Calu3 (cell line): ENCODE results near the gene VPS8. TPM values are rescaled to one million over a fixed set of nuclear protein-coding genes. Genes with fewer than 3 reads are reported as not detected.
A peak's percentile ranks its signal among the peaks of the same experiment; 100 is the strongest.

Experiments used
- Bru-seq: library from RNA; stranded (reverse); fragments of 400-500 nt; gene quantifications from one replicate; lab custom pipeline; 2021; lab: Mats Ljungman, UMichigan
- BruChase-seq, 2 experiments: library from RNA; stranded (reverse); fragments of 400-500 nt; gene quantifications; one replicate each; lab custom pipeline; 2021; lab: Mats Ljungman, UMichigan
- BruUV-seq: library from RNA; stranded (reverse); fragments of 400-500 nt; replicated peaks from 2 replicates; lab custom pipeline; 2021; lab: Mats Ljungman, UMichigan
- CTCF ChIA-PET: fragments of 300-600 bp; sonication (Branson Sonifier 250); formaldehyde crosslinking; loops from one replicate; lab custom pipeline; 2022; ENCODE audit warnings: antibody characterized with exemption; lab: Charles Lee
- DNase-seq: peaks from one replicate; pipeline ENCODE4 v3.0.0; 2022
- H3K27ac Mint-ChIP-seq: one replicate; pipeline ENCODE4 v1.8.0; 2022; ENCODE audit warnings: mixed read lengths; ENCODE audit not compliant: unreplicated experiment
- H3K27me3 Mint-ChIP-seq: one replicate; pipeline ENCODE4 v1.8.0; 2022; ENCODE audit warnings: mixed read lengths; ENCODE audit not compliant: unreplicated experiment
- H3K36me3 Mint-ChIP-seq: one replicate; pipeline ENCODE4 v1.8.0; 2022; ENCODE audit warnings: mild to moderate bottlenecking, moderate library complexity, mixed read lengths; ENCODE audit not compliant: insufficient read depth, unreplicated experiment
- H3K4me1 Mint-ChIP-seq: one replicate; pipeline ENCODE4 v1.8.0; 2022; ENCODE audit warnings: mild to moderate bottlenecking, low read depth, mixed read lengths; ENCODE audit not compliant: unreplicated experiment
- H3K4me3 Mint-ChIP-seq: one replicate; pipeline ENCODE4 v1.8.0; 2022; ENCODE audit warnings: mild to moderate bottlenecking, low read depth, moderate library complexity, mixed read lengths; ENCODE audit not compliant: unreplicated experiment
- H3K9me3 Mint-ChIP-seq: one replicate; pipeline ENCODE4 v1.8.0; 2022; ENCODE audit warnings: low read depth, mixed read lengths; ENCODE audit not compliant: unreplicated experiment
- intact Hi-C: fragments of 100-400 bp; cut with micrococcal nuclease; formaldehyde crosslinking; loops from one replicate; pipeline ENCODE4 v1.10.0; 2022; ENCODE audit not compliant: unreplicated experiment
- long read RNA-seq: library from polyadenylated mRNA; stranded (forward); transcript quantifications from one replicate; pipeline ENCODE4 v2.0.0, GENCODE V29; 2022
- total RNA-seq: library from RNA; stranded (reverse); gene quantifications from 2 replicates; pipeline ENCODE4 v1.2.3, GENCODE V29; 2022
- TF ChIP-seq, protein P1 (sequence below): fragments of 200-600 bp; IDR thresholded peaks from one replicate; pipeline ENCODE4 v1.8.0; 2022; ENCODE audit warnings: antibody characterized with exemption; ENCODE audit not compliant: unreplicated experiment

VPS8 gene, protein sequence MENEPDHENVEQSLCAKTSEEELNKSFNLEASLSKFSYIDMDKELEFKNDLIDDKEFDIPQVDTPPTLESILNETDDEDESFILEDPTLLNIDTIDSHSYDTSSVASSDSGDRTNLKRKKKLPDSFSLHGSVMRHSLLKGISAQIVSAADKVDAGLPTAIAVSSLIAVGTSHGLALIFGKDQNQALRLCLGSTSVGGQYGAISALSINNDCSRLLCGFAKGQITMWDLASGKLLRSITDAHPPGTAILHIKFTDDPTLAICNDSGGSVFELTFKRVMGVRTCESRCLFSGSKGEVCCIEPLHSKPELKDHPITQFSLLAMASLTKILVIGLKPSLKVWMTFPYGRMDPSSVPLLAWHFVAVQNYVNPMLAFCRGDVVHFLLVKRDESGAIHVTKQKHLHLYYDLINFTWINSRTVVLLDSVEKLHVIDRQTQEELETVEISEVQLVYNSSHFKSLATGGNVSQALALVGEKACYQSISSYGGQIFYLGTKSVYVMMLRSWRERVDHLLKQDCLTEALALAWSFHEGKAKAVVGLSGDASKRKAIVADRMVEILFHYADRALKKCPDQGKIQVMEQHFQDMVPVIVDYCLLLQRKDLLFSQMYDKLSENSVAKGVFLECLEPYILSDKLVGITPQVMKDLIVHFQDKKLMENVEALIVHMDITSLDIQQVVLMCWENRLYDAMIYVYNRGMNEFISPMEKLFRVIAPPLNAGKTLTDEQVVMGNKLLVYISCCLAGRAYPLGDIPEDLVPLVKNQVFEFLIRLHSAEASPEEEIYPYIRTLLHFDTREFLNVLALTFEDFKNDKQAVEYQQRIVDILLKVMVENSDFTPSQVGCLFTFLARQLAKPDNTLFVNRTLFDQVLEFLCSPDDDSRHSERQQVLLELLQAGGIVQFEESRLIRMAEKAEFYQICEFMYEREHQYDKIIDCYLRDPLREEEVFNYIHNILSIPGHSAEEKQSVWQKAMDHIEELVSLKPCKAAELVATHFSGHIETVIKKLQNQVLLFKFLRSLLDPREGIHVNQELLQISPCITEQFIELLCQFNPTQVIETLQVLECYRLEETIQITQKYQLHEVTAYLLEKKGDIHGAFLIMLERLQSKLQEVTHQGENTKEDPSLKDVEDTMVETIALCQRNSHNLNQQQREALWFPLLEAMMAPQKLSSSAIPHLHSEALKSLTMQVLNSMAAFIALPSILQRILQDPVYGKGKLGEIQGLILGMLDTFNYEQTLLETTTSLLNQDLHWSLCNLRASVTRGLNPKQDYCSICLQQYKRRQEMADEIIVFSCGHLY (N-terminal part only)
- 62.5 and 72.8 TPM in 2 replicates for total RNA-seq
- percentile 81 among the genes with signal in this experiment for Bru-seq, nascent RNA
- BruChase-seq, experiment 1, labeled RNA remaining after a 6-hour chase = percentile 67 among the genes with signal in this experiment
- BruChase-seq, experiment 2, labeled RNA remaining after a 2-hour chase = percentile 74 among the genes with signal in this experiment
- long read RNA-seq, full-length matches to known transcripts = 21 of 40 reads
- long read RNA-seq, partial matches to known transcripts = 9 of 40 reads
- long read RNA-seq, other reads (novel, unspliced or antisense) = 10 of 40 reads

DNA sequence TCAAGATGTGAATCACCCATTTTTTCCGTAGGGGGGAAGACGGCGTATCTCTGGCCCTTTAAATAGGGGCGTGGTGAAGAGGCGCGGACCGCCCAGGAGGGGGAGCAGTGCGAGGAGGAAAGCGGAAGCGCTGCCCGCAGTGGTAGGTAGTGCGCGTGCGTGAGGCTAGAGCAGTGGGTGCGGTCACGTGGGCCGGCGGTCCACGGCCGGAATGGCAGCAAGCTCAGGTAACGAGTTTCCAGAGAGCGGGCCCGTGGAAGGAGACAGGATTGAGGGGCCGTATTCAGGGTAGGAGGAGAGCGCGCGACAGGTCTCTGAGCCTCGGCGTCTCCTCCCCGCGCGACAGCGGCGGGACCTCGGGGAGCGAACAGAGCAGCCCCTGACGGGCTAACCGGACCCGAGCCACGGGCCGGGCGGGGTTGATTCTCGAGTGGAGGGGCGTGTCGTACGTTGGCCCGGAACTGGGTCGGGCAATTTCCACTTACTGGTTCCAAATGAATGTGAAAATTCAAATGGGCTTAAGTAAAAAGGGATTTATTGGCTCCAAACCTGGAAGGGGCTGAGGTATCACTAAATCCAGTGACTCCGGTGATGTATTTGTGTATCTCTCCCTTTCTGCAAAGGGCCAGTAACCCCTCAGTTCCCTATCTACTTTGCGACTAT lies at the start of gene VPS8:
Gene VPS8 (plus strand): TSS at position 168 of the 663 bp plus-strand sequence. CDS start 12,467 bp downstream, outside the sequence.
- peak within 1 kb of the TSS; percentile 81 for H3K27ac Mint-ChIP-seq
- no peaks in the 10 kb centered on the region for H3K27me3 Mint-ChIP-seq
- TF ChIP-seq, protein P1, sequence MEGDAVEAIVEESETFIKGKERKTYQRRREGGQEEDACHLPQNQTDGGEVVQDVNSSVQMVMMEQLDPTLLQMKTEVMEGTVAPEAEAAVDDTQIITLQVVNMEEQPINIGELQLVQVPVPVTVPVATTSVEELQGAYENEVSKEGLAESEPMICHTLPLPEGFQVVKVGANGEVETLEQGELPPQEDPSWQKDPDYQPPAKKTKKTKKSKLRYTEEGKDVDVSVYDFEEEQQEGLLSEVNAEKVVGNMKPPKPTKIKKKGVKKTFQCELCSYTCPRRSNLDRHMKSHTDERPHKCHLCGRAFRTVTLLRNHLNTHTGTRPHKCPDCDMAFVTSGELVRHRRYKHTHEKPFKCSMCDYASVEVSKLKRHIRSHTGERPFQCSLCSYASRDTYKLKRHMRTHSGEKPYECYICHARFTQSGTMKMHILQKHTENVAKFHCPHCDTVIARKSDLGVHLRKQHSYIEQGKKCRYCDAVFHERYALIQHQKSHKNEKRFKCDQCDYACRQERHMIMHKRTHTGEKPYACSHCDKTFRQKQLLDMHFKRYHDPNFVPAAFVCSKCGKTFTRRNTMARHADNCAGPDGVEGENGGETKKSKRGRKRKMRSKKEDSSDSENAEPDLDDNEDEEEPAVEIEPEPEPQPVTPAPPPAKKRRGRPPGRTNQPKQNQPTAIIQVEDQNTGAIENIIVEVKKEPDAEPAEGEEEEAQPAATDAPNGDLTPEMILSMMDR = peak; percentile 88
- peak within 1 kb of the TSS; percentile 84 for H3K4me3 Mint-ChIP-seq
- no TSS peak for BruUV-seq
- no peaks in the 10 kb centered on the region for H3K9me3 Mint-ChIP-seq
- peak; percentile 99 for DNase-seq
- intact Hi-C loops = no loop called here
- H3K36me3 Mint-ChIP-seq = peaks cover 16% of the 10 kb centered on the region
- peaks cover 12% of the 10 kb centered on the region for H3K4me1 Mint-ChIP-seq
- CTCF ChIA-PET = interaction anchor here (0.6 to 1.4 kb wide), 4 partner anchors 13 to 441 kb away, joined by 3 read pairs; partner anchors contain the start of gene EPHB3

DNA sequence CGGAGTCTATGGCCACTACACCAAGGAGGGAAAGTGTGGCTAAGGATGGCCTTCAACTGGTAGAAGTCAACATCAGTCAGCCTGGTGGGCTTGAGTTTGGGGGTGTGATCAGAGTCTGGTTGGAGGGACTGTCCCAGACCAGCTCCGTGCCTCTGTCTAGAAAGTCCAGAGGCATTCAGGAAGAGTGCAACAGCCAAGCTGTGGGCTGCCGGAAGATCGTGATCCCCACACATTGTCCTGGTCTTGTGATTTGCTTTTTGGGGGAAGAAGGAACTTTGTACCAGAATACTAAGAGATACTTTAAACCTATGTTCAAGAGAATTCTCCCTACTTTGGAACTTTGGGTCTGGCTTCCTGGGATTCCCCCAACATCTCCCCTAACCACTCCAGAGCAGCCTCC lies 47.8 kb upstream of the VPS8 start:
- TF ChIP-seq, protein P1 = no peak
- Mint-ChIP-seq H3K27ac (no peak overlapping the region), H3K36me3 (no peaks in the 10 kb centered on the region), H3K9me3 (no peaks in the 10 kb centered on the region), H3K4me3 (no peak overlapping the region), H3K27me3 (peaks cover 97% of the 10 kb centered on the region), H3K4me1 (no peaks in the 10 kb centered on the region)
- intact Hi-C loops = no loop called here
- no peak for DNase-seq
- no TSS peak for BruUV-seq
- CTCF ChIA-PET = interaction anchor here (1.0 kb wide), 1 partner anchor 393 kb away, joined by 3 read pairs; no protein-coding TSS in a partner anchor

DNA sequence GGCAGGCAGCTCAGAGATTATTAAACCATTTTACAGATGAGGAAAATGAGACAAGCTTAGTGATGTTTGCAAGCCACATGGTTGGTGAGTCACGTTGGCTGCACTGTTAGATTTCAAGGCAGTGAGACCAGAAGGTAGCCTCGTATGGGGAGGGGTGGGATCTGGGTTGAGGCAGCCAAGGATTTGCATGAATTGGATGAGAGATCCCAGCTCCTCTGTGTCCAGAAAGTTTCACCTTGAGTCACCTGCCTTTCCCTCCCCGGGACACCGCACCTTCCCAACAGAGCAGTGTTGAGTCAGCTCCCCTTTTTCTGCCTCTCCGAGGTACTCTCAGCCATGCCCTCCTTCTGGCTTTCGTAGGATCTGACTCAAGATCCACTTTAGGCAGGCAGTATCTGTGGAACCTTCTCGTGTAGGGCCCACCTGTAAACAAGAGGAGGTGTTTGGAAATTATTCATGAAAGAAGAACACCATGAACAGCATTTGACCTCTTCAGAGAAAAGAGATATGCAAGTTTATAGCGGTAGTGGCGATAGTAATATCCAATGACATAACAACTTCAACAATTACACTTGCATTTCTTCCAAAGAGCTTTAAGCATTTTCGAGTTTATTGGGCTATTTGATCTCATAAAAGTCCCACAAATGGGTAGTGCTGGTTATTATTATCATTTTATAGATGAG lies 46.8 kb upstream of the VPS8 start:
- peaks cover 97% of the 10 kb centered on the region for H3K27me3 Mint-ChIP-seq
- DNase-seq = no peak
- intact Hi-C loops = no loop called here
- CTCF ChIA-PET = no interaction called here
- no peak overlapping the region for H3K4me3 Mint-ChIP-seq
- H3K27ac Mint-ChIP-seq = no peak overlapping the region
- no peaks in the 10 kb centered on the region for H3K9me3 Mint-ChIP-seq
- BruUV-seq = no TSS peak
- TF ChIP-seq, protein P1 = no peak
- no peaks in the 10 kb centered on the region for H3K4me1 Mint-ChIP-seq
- no peaks in the 10 kb centered on the region for H3K36me3 Mint-ChIP-seq
